Retinal pigment epithelial cell (primary cell): ENCODE measurements around the gene PPFIBP1.

Source experiments
- DNase-seq: peaks from one replicate; pipeline ENCODE4 v3.0.0-alpha.2; 2010; ENCODE audit warnings: low read depth
- H3K4me3 ChIP-seq: 2 replicates; pipeline ENCODE4 v1.5.1; 2011; ENCODE audit warnings: mild to moderate bottlenecking, low read length, control low read depth, moderate library complexity
- CTCF ChIP-seq: conservative IDR thresholded peaks from 2 replicates; pipeline ENCODE4 v1.5.1; 2011; ENCODE audit warnings: low read depth, low read length, control low read depth, inconsistent platforms

Gene PPFIBP1

DNA sequence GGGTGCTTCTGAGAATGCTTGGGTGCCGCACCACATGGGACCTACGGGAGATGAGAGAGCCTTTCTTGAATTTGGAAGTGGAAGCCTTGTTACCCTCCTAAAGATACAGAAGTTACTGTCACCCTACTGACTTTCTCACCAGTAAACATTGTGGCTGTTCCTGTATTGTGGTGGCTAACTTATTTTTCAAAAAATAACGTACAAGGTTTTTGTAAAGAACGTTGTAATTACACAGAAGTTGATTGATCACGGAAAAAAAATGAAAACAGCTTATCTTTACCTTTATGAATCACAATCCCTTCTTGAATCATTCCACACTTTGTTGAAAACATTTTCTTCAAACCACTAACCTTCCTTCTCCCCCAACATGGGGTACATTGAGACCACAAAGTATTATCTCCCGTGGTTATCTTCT, 22.0 kb upstream of the PPFIBP1 start:
- no peak for TF ChIP-seq CTCF
- no peak for DNase-seq
- H3K4me3 ChIP-seq, result no peak overlapping the region

- DNase-seq, result no peak
- no peak for TF ChIP-seq CTCF
- no peak overlapping the region for H3K4me3 ChIP-seq
Measured at GRCh38 chr12:27504507-27504906, 19.5 kb upstream of the PPFIBP1 start.

GRCh38 chr12:27505109-27505508, 18.9 kb upstream of the PPFIBP1 start:
- H3K4me3 ChIP-seq, result no peak overlapping the region
- no peak for DNase-seq
- TF ChIP-seq CTCF, result no peak

DNA sequence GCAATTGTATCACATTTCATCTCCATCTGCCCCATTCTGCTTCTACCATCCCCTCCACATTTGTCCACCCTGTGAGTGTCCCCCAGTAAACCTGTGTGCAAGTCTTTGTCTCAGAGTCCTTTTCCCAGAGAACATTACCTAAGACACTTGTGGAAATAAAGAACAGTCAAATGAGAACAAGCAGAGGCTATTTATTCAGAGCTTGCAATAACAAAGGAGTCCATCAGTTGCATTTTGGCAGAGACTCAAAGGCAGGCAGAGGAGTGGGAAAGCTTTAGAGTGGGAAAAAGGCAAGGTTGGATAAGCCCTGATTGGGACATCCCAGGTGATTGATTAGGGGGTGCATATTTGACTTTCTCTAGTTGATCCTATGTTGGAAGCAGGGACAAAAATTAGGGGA, 18.2 kb upstream of the PPFIBP1 start:
- no peak overlapping the region for H3K4me3 ChIP-seq
- no peak for TF ChIP-seq CTCF
- no peak for DNase-seq

DNA sequence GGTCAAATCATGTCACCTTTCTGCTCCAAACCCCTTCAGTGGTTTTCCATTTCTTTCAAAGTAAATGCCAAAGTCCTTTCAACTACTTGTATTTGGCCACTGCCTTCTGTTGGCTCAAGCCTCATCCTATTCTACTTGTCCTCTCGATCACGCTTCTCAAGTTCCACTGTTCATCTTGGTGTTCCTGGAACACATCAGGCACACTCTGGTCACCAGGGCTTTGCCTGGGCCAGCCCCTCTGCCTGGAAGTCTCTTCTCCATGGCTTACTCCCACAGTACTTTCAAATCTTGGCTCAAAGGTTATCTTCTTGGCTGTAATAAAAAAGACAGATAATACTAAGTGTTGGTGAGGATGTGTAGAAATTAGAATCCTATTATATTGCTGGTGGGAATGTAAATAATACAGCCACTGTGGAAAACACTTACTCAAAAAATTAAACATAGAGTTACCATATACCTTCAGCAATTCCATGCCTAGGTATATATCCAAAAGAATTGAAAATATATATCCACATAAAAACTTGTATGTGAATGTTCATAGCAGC, 17.3 kb upstream of the PPFIBP1 start:
- DNase-seq, result no peak
- no peak overlapping the region for H3K4me3 ChIP-seq
- TF ChIP-seq CTCF, result no peak

DNA sequence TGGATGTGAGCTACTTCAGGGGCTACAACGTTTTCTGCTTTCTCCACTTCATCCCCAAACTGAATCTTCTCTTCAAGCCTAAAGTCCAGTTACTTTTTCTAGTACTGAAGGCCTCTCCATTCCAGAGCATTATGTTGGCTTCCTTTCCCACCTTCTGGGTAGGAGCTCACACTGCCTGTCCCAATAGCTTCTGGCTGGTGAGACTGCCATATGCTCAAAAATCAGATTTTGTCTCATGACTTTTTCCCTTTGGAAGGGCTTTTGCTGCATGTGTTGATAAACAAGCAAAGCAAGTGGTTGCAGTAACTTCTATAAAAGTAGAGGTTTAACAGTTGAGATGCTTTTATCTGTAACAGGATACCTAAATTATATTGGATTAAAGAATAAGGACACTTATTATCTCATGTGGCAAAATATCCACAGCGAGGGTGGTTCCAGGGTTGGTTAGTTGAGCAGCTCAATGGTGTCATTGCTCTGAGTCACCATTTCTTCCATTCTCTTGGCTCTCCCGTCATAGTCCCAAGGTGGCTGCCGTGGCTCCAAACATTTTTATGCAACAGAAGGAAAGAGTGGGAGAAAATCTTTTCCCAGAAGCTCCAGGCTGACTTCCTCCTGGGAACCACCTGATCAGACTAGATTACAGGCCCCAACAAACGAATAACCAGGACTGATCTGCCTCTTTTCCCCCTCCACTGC, 15.1 kb upstream of the PPFIBP1 start:
- TF ChIP-seq CTCF, result no peak
- H3K4me3 ChIP-seq, result no peak overlapping the region
- DNase-seq, result no peak

- no peak overlapping the region for H3K4me3 ChIP-seq
- no peak for TF ChIP-seq CTCF
- DNase-seq, result no peak
Measured at GRCh38 chr12:27511031-27511722, 12.8 kb upstream of the PPFIBP1 start.
